OCI-LY3 (cell line): ENCODE data around the gene NUP133.

Experiments
- CTCF ChIP-seq: fragments of 200-600, 300-600 bp; sonication (generic); IDR thresholded peaks from 2 replicates; pipeline ENCODE4 v1.5.1; 2014; ENCODE audit warnings: antibody characterized with exemption, low read length, low read depth
- EZH2phosphoT487 ChIP-seq: fragments of 200-600 bp; shearing (Covaris generic); IDR thresholded peaks from 2 replicates; pipeline ENCODE4 v1.6.1; 2018; ENCODE audit warnings: antibody characterized with exemption, mixed run types, low read depth

GRCh38 chr1:229432905-229433304 is 75.2 kb downstream of the NUP133 start:
- no peak for TF ChIP-seq CTCF
- no peak for TF ChIP-seq EZH2phosphoT487
